Measurements from ENCODE around the gene NKIRAS2.
"Not testable (repeated sequence)": the region's sequence is repeated elsewhere in the genome, so short reads cannot be mapped to it uniquely, and the experiment has no call there.

Gene NKIRAS2

DNA sequence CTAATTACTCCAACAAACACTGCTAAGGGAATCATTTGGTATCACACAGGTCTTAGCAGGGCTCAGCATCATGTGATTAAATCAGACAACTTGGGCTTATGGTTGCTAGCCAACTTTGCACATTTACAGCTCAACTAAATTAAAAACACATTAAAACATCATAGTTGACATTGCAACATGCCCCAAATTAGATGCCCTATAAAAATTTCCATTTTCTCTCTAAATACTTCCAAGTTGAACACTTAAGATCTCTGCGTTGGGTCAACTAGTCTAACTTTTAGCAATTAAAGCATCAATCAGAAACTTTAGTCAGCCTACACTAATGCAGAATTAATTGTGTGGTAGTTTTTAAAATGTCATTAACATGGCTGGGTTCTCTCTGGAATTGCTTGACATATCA, 14.7 kb upstream of the NKIRAS2 start:
- no peak for TF ChIP-seq OSR1 (CRISPR knock-in tag; IDR thresholded peaks at IDR 0.05)
- TF ChIP-seq CREB5 (CRISPR knock-in tag; IDR thresholded peaks at IDR 0.05; ENCODE audit: low read depth), result no peak
- no peak for TF ChIP-seq ESRRG (CRISPR knock-in tag; IDR thresholded peaks at IDR 0.05)
- TF ChIP-seq TOX (CRISPR knock-in tag; IDR thresholded peaks at IDR 0.05; ENCODE audit: borderline replicate concordance), result no peak
- TF ChIP-seq ZFP3 (CRISPR knock-in tag; IDR thresholded peaks at IDR 0.05), result no peak
- TF ChIP-seq ZNF565 (CRISPR knock-in tag; conservative IDR thresholded peaks at IDR 0.05; ENCODE audit: low read depth), result no peak
- TF ChIP-seq ZNF70 (CRISPR knock-in tag; IDR thresholded peaks at IDR 0.05), result no peak
- no peak for TF ChIP-seq CSDC2 (CRISPR knock-in tag; IDR thresholded peaks at IDR 0.05)
- TF ChIP-seq ZNF8 (CRISPR knock-in tag; IDR thresholded peaks at IDR 0.05), result no peak
- TF ChIP-seq, protein P1, sequence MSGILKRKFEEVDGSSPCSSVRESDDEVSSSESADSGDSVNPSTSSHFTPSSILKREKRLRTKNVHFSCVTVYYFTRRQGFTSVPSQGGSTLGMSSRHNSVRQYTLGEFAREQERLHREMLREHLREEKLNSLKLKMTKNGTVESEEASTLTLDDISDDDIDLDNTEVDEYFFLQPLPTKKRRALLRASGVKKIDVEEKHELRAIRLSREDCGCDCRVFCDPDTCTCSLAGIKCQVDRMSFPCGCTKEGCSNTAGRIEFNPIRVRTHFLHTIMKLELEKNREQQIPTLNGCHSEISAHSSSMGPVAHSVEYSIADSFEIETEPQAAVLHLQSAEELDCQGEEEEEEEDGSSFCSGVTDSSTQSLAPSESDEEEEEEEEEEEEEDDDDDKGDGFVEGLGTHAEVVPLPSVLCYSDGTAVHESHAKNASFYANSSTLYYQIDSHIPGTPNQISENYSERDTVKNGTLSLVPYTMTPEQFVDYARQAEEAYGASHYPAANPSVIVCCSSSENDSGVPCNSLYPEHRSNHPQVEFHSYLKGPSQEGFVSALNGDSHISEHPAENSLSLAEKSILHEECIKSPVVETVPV (CRISPR knock-in tag; IDR thresholded peaks at IDR 0.05), result no peak
- peak; percentile 22; the same call in 2 of the 3 replicates for ATAC-seq

GRCh38 chr17:42009170-42009569, 10.7 kb upstream of the NKIRAS2 start:
- no peak for TF ChIP-seq TSHZ2 (CRISPR knock-in tag; IDR thresholded peaks at IDR 0.05)
- ATAC-seq, result no peak

DNA sequence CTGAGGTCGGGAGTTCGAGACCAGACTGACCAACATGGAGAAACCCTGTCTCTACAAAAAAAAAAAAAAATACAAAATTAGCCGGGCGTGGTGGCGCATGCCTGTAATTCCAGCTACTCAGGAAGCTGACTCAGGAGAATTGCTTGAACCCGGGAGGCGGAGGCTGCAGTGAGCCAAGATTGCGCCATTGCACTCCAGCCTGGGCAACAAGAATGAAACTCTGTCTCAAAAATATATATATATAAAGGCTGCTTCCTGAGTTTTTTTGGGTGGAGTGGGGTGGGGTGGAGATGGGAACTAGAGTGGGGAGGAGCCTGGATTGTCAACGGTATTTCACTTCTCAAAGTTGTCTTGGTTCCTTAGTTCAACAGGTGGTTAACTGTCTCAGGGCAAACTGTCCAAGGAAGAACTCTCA, 9.6 kb upstream of the NKIRAS2 start:
- ATAC-seq, result peak; percentile 50; the same call in 2 of the 3 replicates

GRCh38 chr17:42010898-42011516, 8.9 kb upstream of the NKIRAS2 start:
- TF ChIP-seq ESRRG (CRISPR knock-in tag; IDR thresholded peaks at IDR 0.05), result no peak
- no peak for TF ChIP-seq ZFP30 (CRISPR knock-in tag; IDR thresholded peaks at IDR 0.05)
- TF ChIP-seq SNAI2 (CRISPR knock-in tag; IDR thresholded peaks at IDR 0.05), result no peak
- TF ChIP-seq ZFP3 (CRISPR knock-in tag; IDR thresholded peaks at IDR 0.05), result no peak
- no peak for TF ChIP-seq PPARA (CRISPR knock-in tag; IDR thresholded peaks at IDR 0.05; ENCODE audit: borderline replicate concordance)
- peak; percentile 63 for ATAC-seq

- ATAC-seq, result not testable (repeated sequence)
Observed at GRCh38 chr17:42012363-42012762, 7.5 kb upstream of the NKIRAS2 start.

DNA sequence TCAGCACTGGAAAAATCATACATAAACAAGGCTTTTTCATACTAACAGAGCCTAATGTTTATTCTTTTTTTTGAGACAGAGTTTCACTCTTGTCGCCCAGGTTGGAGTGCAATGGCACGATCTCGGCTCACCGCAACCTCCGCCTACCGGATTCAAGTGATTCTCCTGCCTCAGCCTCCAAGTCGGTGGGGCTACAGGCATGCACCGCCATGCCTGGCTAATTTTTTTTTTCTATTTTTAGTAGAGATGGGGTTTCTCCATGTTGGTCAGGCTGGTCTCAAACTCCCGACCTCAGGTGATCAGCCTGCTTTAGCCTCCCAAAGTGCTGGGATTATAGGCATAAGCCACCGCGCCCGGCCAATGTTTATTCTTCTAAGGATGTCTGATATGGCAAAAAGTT, 6.2 kb upstream of the NKIRAS2 start:
- ATAC-seq, result not testable (repeated sequence)

DNA sequence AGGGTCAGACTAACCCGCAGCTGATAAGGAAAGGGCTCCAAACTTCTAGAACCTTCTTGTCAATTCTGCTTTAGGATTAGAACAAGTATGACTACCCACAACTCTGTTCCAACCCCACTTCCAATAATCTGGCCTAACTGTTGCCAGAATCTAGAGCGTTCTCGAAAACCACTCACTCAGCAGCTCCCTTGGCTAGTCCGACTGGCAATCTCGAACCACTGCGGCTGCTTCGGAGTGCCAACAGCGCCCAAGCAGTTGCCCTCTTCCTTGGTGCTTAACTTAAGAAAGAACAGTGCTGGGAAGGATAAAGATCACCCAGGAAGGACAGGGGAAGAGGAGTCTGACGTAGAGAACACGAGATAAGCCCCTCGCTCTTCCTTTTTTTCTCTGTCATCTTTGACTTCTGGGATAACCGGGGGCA, 3.5 kb upstream of the NKIRAS2 start:
- TF ChIP-seq, protein P2, sequence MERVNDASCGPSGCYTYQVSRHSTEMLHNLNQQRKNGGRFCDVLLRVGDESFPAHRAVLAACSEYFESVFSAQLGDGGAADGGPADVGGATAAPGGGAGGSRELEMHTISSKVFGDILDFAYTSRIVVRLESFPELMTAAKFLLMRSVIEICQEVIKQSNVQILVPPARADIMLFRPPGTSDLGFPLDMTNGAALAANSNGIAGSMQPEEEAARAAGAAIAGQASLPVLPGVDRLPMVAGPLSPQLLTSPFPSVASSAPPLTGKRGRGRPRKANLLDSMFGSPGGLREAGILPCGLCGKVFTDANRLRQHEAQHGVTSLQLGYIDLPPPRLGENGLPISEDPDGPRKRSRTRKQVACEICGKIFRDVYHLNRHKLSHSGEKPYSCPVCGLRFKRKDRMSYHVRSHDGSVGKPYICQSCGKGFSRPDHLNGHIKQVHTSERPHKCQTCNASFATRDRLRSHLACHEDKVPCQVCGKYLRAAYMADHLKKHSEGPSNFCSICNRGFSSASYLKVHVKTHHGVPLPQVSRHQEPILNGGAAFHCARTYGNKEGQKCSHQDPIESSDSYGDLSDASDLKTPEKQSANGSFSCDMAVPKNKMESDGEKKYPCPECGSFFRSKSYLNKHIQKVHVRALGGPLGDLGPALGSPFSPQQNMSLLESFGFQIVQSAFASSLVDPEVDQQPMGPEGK (CRISPR knock-in tag; IDR thresholded peaks at IDR 0.05; ENCODE audit: borderline replicate concordance), result no peak
- TF ChIP-seq PPARA (CRISPR knock-in tag; IDR thresholded peaks at IDR 0.05; ENCODE audit: borderline replicate concordance) (no peak), CSDC2 (CRISPR knock-in tag; IDR thresholded peaks at IDR 0.05) (no peak), ARNTL (CRISPR knock-in tag; IDR thresholded peaks at IDR 0.05; ENCODE audit: borderline replicate concordance, low read depth) (no peak), RARB (CRISPR knock-in tag; IDR thresholded peaks at IDR 0.05) (no peak), ZNF565 (CRISPR knock-in tag; conservative IDR thresholded peaks at IDR 0.05; ENCODE audit: low read depth) (no peak), ZC3H10 (CRISPR knock-in tag; IDR thresholded peaks at IDR 0.05) (no peak), GLIS3 (CRISPR knock-in tag; IDR thresholded peaks at IDR 0.05) (no peak)
- TF ChIP-seq, protein P3, sequence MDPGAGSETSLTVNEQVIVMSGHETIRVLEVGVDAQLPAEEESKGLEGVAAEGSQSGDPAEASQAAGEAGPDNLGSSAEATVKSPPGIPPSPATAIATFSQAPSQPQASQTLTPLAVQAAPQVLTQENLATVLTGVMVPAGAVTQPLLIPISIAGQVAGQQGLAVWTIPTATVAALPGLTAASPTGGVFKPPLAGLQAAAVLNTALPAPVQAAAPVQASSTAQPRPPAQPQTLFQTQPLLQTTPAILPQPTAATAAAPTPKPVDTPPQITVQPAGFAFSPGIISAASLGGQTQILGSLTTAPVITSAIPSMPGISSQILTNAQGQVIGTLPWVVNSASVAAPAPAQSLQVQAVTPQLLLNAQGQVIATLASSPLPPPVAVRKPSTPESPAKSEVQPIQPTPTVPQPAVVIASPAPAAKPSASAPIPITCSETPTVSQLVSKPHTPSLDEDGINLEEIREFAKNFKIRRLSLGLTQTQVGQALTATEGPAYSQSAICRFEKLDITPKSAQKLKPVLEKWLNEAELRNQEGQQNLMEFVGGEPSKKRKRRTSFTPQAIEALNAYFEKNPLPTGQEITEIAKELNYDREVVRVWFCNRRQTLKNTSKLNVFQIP (CRISPR knock-in tag; IDR thresholded peaks at IDR 0.05; ENCODE audit: borderline replicate concordance, low read depth), result no peak
- peak; percentile 5; the same call in 1 of the 3 replicates for ATAC-seq
